Astrocyte (in vitro differentiated cells and primary cell): ENCODE measurements around the gene CAMK2G. TPM values are rescaled to one million over a fixed set of nuclear protein-coding genes. Genes with fewer than 3 reads are reported as not detected.

ENCODE experiments used
- DNase-seq: peaks from one replicate; pipeline ENCODE4 v3.0.0-alpha.2; 2010; ENCODE audit warnings: low read depth
- FAIRE-seq: peaks from 2 replicates; lab custom pipeline; 2011; peaks lifted over from hg19 to GRCh38; lab: Jason Lieb, UNC
- H2AFZ ChIP-seq: 2 replicates; pipeline ENCODE4 v1.6.0; 2012; ENCODE audit warnings: low read depth, low read length, inconsistent platforms
- H3K27ac ChIP-seq: 2 replicates; pipeline ENCODE4 v1.5.1; 2011; ENCODE audit warnings: low read depth, low read length, inconsistent platforms
- H3K27me3 ChIP-seq: 2 replicates; pipeline ENCODE4 v1.6.0; 2011; ENCODE audit warnings: low read length, inconsistent platforms; ENCODE audit not compliant: insufficient read depth
- H3K36me3 ChIP-seq: 2 replicates; pipeline ENCODE4 v1.5.1; 2011; ENCODE audit warnings: low read length, inconsistent platforms; ENCODE audit not compliant: insufficient read depth
- H3K4me1 ChIP-seq: 2 replicates; pipeline ENCODE4 v1.5.1; 2011; ENCODE audit warnings: low read length, inconsistent platforms; ENCODE audit not compliant: insufficient read depth
- H3K4me2 ChIP-seq: 2 replicates; pipeline ENCODE4 v1.6.0; 2012; ENCODE audit warnings: low read length, inconsistent platforms
- H3K4me3 ChIP-seq: 2 replicates; pipeline ENCODE4 v1.5.1; 2011; ENCODE audit warnings: low read depth, mild to moderate bottlenecking, low read length, inconsistent platforms; ENCODE audit not compliant: insufficient read depth
- H3K79me2 ChIP-seq: 2 replicates; pipeline ENCODE4 v1.6.0; 2012; ENCODE audit warnings: mild to moderate bottlenecking, low read length, inconsistent platforms; ENCODE audit not compliant: insufficient read depth
- H3K9ac ChIP-seq: 2 replicates; pipeline ENCODE4 v1.6.0; 2012; ENCODE audit warnings: mild to moderate bottlenecking, low read length, inconsistent platforms
- H3K9me3 ChIP-seq: 2 replicates; pipeline ENCODE4 v1.5.1; 2012; ENCODE audit warnings: low read depth, mild to moderate bottlenecking, low read length, inconsistent platforms; ENCODE audit not compliant: insufficient read depth
- H4K20me1 ChIP-seq: 2 replicates; pipeline ENCODE4 v1.6.0; 2012; ENCODE audit warnings: low read length, inconsistent platforms; ENCODE audit not compliant: insufficient read depth
- H3K27ac Mint-ChIP-seq: one replicate; pipeline ENCODE4 v1.8.0; 2021; ENCODE audit warnings: mild to moderate bottlenecking, mixed read lengths; ENCODE audit not compliant: unreplicated experiment
- H3K27me3 Mint-ChIP-seq: one replicate; pipeline ENCODE4 v1.8.0; 2021; ENCODE audit warnings: low read depth, mixed read lengths; ENCODE audit not compliant: unreplicated experiment
- H3K36me3 Mint-ChIP-seq: one replicate; pipeline ENCODE4 v1.8.0; 2021; ENCODE audit warnings: low read depth, mixed read lengths; ENCODE audit not compliant: unreplicated experiment
- H3K4me1 Mint-ChIP-seq: one replicate; pipeline ENCODE4 v1.8.0; 2021; ENCODE audit warnings: low read depth, mixed read lengths; ENCODE audit not compliant: unreplicated experiment
- H3K4me3 Mint-ChIP-seq: one replicate; pipeline ENCODE4 v1.8.0; 2021; ENCODE audit warnings: mild to moderate bottlenecking, moderate library complexity, mixed read lengths; ENCODE audit not compliant: unreplicated experiment
- H3K9me3 Mint-ChIP-seq: one replicate; pipeline ENCODE4 v1.8.0; 2021; ENCODE audit warnings: mild to moderate bottlenecking, mixed read lengths; ENCODE audit not compliant: unreplicated experiment
- EZH2 ChIP-seq: IDR thresholded peaks from 2 replicates; pipeline ENCODE4 v1.6.1; 2012; ENCODE audit warnings: mild to moderate bottlenecking, low read length, inconsistent platforms; ENCODE audit not compliant: insufficient read depth
- total RNA-seq: library from RNA; stranded (reverse); gene quantifications from 2 replicates; pipeline ENCODE4 v1.2.1, GENCODE V29; 2021
- TF ChIP-seq, protein P1 (sequence below): IDR thresholded peaks from 2 replicates; pipeline ENCODE4 v1.5.1; 2011; ENCODE audit warnings: low read depth, mild to moderate bottlenecking, inconsistent platforms, low read length, moderate library complexity; ENCODE audit not compliant: insufficient read depth

Gene CAMK2G
- total RNA-seq, 1 donor from 2014 or later = 19.8 TPM

DNA sequence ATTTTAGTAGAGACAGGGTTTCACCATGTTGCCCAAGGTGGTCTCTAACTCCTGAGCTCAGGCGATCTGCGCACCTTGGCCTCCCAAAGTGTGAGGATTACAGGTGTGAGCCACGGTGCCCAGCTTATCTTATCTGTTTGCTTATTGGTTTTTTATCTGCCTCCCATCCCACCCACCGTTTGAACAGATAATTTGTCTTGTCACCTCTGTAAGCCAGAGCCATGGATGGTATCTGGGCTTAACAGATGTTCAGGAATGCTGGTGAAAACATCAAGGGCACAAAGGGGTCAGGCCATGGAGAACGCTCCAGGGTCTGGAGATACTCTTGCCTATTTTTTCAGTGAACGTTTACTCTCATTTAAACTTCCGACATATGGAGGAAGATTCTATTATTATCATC lies 51.0 kb downstream of the CAMK2G start:
- Histone ChIP-seq H2AFZ (no peak overlapping the region), H3K4me3 (no peak overlapping the region), H3K9ac (no peak overlapping the region), H3K4me1 (peaks cover 8% of the 10 kb centered on the region), H4K20me1 (no peaks in the 10 kb centered on the region), H3K27me3 (no peaks in the 10 kb centered on the region), H3K79me2 (no peaks in the 10 kb centered on the region), H3K36me3 (peaks cover 2% of the 10 kb centered on the region), H3K9me3 (no peaks in the 10 kb centered on the region), H3K27ac (no peak overlapping the region), H3K4me2 (no peak overlapping the region)
- no peaks in the 10 kb centered on the region for H3K9me3 Mint-ChIP-seq
- FAIRE-seq (no peak), DNase-seq (no peak)
- TF ChIP-seq, protein P1, sequence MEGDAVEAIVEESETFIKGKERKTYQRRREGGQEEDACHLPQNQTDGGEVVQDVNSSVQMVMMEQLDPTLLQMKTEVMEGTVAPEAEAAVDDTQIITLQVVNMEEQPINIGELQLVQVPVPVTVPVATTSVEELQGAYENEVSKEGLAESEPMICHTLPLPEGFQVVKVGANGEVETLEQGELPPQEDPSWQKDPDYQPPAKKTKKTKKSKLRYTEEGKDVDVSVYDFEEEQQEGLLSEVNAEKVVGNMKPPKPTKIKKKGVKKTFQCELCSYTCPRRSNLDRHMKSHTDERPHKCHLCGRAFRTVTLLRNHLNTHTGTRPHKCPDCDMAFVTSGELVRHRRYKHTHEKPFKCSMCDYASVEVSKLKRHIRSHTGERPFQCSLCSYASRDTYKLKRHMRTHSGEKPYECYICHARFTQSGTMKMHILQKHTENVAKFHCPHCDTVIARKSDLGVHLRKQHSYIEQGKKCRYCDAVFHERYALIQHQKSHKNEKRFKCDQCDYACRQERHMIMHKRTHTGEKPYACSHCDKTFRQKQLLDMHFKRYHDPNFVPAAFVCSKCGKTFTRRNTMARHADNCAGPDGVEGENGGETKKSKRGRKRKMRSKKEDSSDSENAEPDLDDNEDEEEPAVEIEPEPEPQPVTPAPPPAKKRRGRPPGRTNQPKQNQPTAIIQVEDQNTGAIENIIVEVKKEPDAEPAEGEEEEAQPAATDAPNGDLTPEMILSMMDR = no peak
- TF ChIP-seq EZH2 = no peak
- no peak overlapping the region for H3K4me3 Mint-ChIP-seq
- no peak overlapping the region for H3K27ac Mint-ChIP-seq
- H3K4me1 Mint-ChIP-seq = peaks cover 8% of the 10 kb centered on the region
- no peaks in the 10 kb centered on the region for H3K27me3 Mint-ChIP-seq
- H3K36me3 Mint-ChIP-seq = peaks cover 17% of the 10 kb centered on the region

DNA sequence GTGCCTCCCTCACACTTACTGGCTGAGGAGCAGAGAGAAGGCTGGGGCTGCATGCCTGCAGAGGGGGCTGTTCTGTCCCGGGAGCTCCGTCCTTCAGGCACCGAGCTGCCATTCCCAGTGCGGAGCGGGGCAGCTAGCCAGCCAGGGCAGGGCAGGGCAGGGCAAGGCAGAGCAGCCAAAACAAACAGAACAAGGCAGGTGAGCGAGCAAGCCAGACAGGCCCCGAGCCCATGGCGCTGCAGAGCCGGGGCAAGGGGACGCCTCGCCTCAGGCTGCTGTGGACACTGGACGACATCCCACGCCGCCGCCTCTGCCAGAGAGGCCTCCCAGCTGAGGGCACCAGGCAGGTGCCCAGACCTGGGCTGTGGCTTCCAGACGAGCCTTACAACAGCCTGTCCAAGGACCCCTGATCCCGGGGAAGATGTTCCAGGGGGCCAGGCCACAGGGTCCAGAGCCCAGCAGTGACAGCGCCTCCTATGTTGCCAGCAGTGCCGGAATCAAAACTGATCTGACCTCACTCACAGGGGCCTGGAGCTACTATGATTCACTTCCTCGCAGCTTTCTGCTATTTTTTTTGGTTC lies 54.8 kb downstream of the CAMK2G start:
- no peaks in the 10 kb centered on the region for H3K27me3 ChIP-seq
- peaks cover 21% of the 10 kb centered on the region for H3K36me3 Mint-ChIP-seq
- H3K4me1 ChIP-seq = peaks cover 20% of the 10 kb centered on the region
- FAIRE-seq (no peak), DNase-seq (no peak)
- peaks cover 9% of the 10 kb centered on the region for H3K4me1 Mint-ChIP-seq
- TF ChIP-seq, protein P1 = no peak
- TF ChIP-seq EZH2 = no peak
- H2AFZ ChIP-seq = no peak overlapping the region
- no peaks in the 10 kb centered on the region for H4K20me1 ChIP-seq
- H3K27ac ChIP-seq = no peak overlapping the region
- no peaks in the 10 kb centered on the region for H3K27me3 Mint-ChIP-seq
- no peak overlapping the region for H3K27ac Mint-ChIP-seq
- H3K9me3 Mint-ChIP-seq = no peaks in the 10 kb centered on the region
- H3K4me3 ChIP-seq = no peak overlapping the region
- H3K9ac ChIP-seq = no peak overlapping the region
- H3K36me3 ChIP-seq = no peaks in the 10 kb centered on the region
- no peaks in the 10 kb centered on the region for H3K9me3 ChIP-seq
- no peak overlapping the region for H3K4me2 ChIP-seq
- H3K4me3 Mint-ChIP-seq = no peak overlapping the region
- no peaks in the 10 kb centered on the region for H3K79me2 ChIP-seq

DNA sequence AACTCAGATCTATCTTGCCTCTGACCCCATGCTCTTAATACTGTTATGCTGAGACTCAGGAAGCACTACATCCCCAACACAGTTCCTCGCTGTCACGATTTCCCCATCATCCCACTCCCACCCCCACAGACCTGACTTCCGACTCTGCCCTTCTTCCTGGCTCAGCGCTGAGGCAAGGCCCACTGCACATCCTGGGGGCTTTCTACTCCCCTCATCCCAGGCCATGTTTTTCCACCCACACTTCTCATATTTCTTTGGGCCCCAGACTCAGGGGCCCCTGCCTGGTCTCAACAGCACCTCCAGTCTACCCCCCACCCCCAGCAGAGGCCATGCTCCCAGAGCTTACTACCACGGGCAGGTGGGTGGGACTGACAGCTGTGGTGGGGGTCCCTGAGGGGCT lies 55.3 kb downstream of the CAMK2G start:
- H2AFZ ChIP-seq = no peak overlapping the region
- DNase-seq (no peak), FAIRE-seq (no peak)
- no peak overlapping the region for H3K9ac ChIP-seq
- Mint-ChIP-seq H3K4me3 (no peak overlapping the region), H3K9me3 (no peaks in the 10 kb centered on the region), H3K27ac (no peak overlapping the region), H3K4me1 (peaks cover 9% of the 10 kb centered on the region), H3K36me3 (peaks cover 21% of the 10 kb centered on the region), H3K27me3 (no peaks in the 10 kb centered on the region)
- H3K27ac ChIP-seq = no peak overlapping the region
- no peaks in the 10 kb centered on the region for H3K27me3 ChIP-seq
- H3K4me3 ChIP-seq = no peak overlapping the region
- no peaks in the 10 kb centered on the region for H3K9me3 ChIP-seq
- H3K4me1 ChIP-seq = peaks cover 20% of the 10 kb centered on the region
- no peaks in the 10 kb centered on the region for H3K36me3 ChIP-seq
- TF ChIP-seq, protein P1 = no peak
- TF ChIP-seq EZH2 = no peak
- no peak overlapping the region for H3K4me2 ChIP-seq
- no peaks in the 10 kb centered on the region for H4K20me1 ChIP-seq
- no peaks in the 10 kb centered on the region for H3K79me2 ChIP-seq
